Neural crest cell (in vitro differentiated cells): ENCODE data around the gene TMEM35A. TPM values are rescaled to one million over a fixed set of nuclear protein-coding genes. Genes with fewer than 3 reads are reported as not detected.

Source experiments
- DNase-seq: peaks from one replicate; pipeline ENCODE4 v3.0.0; 2021; ENCODE audit warnings: low read depth, mixed read lengths, low spot score
- H3K27ac Mint-ChIP-seq: one replicate; pipeline ENCODE4 v1.8.0; 2021; ENCODE audit warnings: mild to moderate bottlenecking, mixed read lengths; ENCODE audit not compliant: unreplicated experiment
- H3K27me3 Mint-ChIP-seq: 2 replicates; pipeline ENCODE4 v1.8.0; 2021; ENCODE audit warnings: low read depth, mild to moderate bottlenecking, mixed read lengths
- H3K36me3 Mint-ChIP-seq: 2 replicates; pipeline ENCODE4 v1.8.0; 2021; ENCODE audit warnings: low read depth, mild to moderate bottlenecking, mixed read lengths
- H3K4me1 Mint-ChIP-seq: 2 replicates; pipeline ENCODE4 v1.8.0; 2021; ENCODE audit warnings: mixed read lengths
- H3K4me3 Mint-ChIP-seq: one replicate; pipeline ENCODE4 v1.8.0; 2021; ENCODE audit warnings: mild to moderate bottlenecking, mixed read lengths
- H3K9me3 Mint-ChIP-seq: 2 replicates; pipeline ENCODE4 v1.8.0; 2021; ENCODE audit warnings: mixed read lengths
- CTCF ChIP-seq: fragments of 200-600 bp; sonication (generic); conservative IDR thresholded peaks from 2 replicates; pipeline ENCODE4 v1.5.0; 2021; ENCODE audit warnings: antibody characterized with exemption, mild to moderate bottlenecking
- total RNA-seq: library from RNA; stranded (reverse); gene quantifications from 2 replicates; pipeline ENCODE4 v1.2.1, GENCODE V29; 2021

TMEM35A gene
- total RNA-seq, 1 donor from 2014 or later = 8.7 TPM

GRCh38 chrX:101080326-101081124, 1.8 kb downstream of the TMEM35A start:
- peaks cover 5% of the 10 kb centered on the region for H3K27me3 Mint-ChIP-seq
- H3K4me1 Mint-ChIP-seq = peaks cover 20% of the 10 kb centered on the region
- peak overlapping the region; percentile 87 for H3K4me3 Mint-ChIP-seq
- DNase-seq = no peak
- no peak for TF ChIP-seq CTCF
- H3K9me3 Mint-ChIP-seq = no peaks in the 10 kb centered on the region
- H3K36me3 Mint-ChIP-seq = no peaks in the 10 kb centered on the region
- H3K27ac Mint-ChIP-seq = no peak overlapping the region

- no peak for TF ChIP-seq CTCF
- no peak overlapping the region for H3K27ac Mint-ChIP-seq
- H3K27me3 Mint-ChIP-seq = peaks cover 5% of the 10 kb centered on the region
- no peaks in the 10 kb centered on the region for H3K36me3 Mint-ChIP-seq
- DNase-seq = no peak
- peaks cover 20% of the 10 kb centered on the region for H3K4me1 Mint-ChIP-seq
- H3K4me3 Mint-ChIP-seq = no peak overlapping the region
- H3K9me3 Mint-ChIP-seq = no peaks in the 10 kb centered on the region
Observed at GRCh38 chrX:101081231-101081630, 2.6 kb downstream of the TMEM35A start.

- Mint-ChIP-seq H3K36me3 (peaks cover 5% of the 10 kb centered on the region), H3K27ac (peak overlapping the region; percentile 4), H3K27me3 (no peaks in the 10 kb centered on the region), H3K9me3 (peaks cover 3% of the 10 kb centered on the region), H3K4me3 (no peak overlapping the region), H3K4me1 (no peaks in the 10 kb centered on the region)
- DNase-seq = no peak
- no peak for TF ChIP-seq CTCF
Observed at GRCh38 chrX:101091817-101092216, 13.1 kb downstream of the TMEM35A start.

- H3K27me3 Mint-ChIP-seq = no peaks in the 10 kb centered on the region
- TF ChIP-seq CTCF = no peak
- peak; percentile 75 for DNase-seq
Observed at GRCh38 chrX:101097546-101098453, 19.1 kb downstream of the TMEM35A start, which contains the start of gene CENPI. Gene CENPI (plus strand): TSS chrX:101098204. CDS start chrX:101101071, 2,867 bp downstream.

DNA sequence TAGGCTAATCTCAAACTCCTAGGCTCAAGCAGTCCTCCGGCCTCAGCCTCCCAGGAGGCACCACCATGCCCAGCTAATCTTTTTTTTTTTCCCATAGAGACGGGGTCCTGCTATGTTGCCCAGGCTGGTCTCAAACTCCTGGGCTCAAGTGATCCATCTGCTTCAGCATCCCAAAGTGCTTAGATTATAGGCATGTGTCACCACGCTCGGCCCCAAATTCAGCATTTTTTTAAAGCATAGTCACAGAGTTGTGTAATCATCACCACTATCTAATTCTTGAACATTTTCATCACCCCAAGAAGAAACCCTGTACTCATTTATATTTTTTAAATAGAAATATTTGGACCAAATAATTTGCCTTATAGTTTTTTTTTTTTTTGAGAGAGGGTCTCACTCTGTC, 29.6 kb downstream of the TMEM35A start:
- no peak overlapping the region for H3K4me3 Mint-ChIP-seq
- DNase-seq = no peak
- no peaks in the 10 kb centered on the region for H3K4me1 Mint-ChIP-seq
- peaks cover 11% of the 10 kb centered on the region for H3K36me3 Mint-ChIP-seq
- H3K27ac Mint-ChIP-seq = no peak overlapping the region
- TF ChIP-seq CTCF = no peak
- H3K9me3 Mint-ChIP-seq = peaks cover 3% of the 10 kb centered on the region
- H3K27me3 Mint-ChIP-seq = no peaks in the 10 kb centered on the region

More at GRCh38 chrX:101097546-101098453, 19.1 kb downstream of the TMEM35A start, which contains the start of gene CENPI:
- H3K27ac Mint-ChIP-seq = peak within 1 kb of the TSS; percentile 98
- no peaks in the 10 kb centered on the region for H3K9me3 Mint-ChIP-seq
- H3K36me3 Mint-ChIP-seq = peaks cover 7% of the 10 kb centered on the region
- peak within 1 kb of the TSS; percentile 97 for H3K4me3 Mint-ChIP-seq
- peaks cover 32% of the 10 kb centered on the region for H3K4me1 Mint-ChIP-seq
